Right hindlimb (tissue), 1 donor: ENCODE data around the gene ITGB2.
"Not testable (repeated sequence)": the region's sequence is repeated elsewhere in the genome, so short reads cannot be mapped to it uniquely, and the experiment has no call there.

Experiments used
- DNase-seq: peaks from one replicate; pipeline ENCODE4 v3.0.0-alpha.2; 2018

ITGB2 gene

DNA sequence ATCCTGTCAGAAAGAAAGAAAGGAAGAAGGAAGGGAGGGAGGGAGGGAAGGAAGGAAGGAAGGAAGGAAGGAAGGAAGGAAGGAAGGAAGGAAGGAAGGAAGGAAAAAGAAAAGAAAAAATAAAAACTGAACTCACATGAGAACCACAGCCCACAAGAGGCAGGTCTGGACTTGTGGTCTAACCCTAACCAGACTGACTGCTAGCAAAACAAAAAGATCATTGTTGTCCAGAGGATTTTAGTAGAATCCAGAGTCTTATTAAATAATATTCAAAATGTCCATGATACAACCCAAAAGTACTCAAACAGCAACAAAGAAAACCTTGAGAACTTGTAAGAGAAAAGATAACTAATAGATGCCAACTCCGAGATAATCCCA is 4.7 kb upstream of the ITGB2 start:
- no peak for DNase-seq

GRCh38 chr21:44924606-44925377 is 4.1 kb upstream of the ITGB2 start:
- DNase-seq: no peak

GRCh38 chr21:44923480-44924084 is 2.9 kb upstream of the ITGB2 start:
- DNase-seq: no peak

DNA sequence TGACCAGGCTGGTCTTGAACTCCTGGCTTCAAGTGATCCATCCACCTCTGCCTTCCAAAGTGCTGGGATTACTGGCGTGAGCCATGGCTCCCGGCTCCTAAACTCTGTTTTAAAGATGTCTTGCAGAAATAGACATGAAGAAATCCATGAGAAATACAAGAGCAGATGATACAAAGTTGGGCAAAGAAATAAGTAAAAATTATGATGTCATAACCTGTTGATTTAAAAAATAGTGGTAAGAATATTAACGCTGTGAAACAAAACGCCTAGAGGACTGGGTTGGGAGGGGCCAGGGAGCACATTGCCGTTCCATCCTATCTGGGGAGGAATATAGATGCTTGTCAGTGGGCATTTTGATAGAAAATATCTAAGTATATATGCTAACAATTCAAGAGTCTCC is 1.2 kb upstream of the ITGB2 start:
- DNase-seq: no peak

DNA sequence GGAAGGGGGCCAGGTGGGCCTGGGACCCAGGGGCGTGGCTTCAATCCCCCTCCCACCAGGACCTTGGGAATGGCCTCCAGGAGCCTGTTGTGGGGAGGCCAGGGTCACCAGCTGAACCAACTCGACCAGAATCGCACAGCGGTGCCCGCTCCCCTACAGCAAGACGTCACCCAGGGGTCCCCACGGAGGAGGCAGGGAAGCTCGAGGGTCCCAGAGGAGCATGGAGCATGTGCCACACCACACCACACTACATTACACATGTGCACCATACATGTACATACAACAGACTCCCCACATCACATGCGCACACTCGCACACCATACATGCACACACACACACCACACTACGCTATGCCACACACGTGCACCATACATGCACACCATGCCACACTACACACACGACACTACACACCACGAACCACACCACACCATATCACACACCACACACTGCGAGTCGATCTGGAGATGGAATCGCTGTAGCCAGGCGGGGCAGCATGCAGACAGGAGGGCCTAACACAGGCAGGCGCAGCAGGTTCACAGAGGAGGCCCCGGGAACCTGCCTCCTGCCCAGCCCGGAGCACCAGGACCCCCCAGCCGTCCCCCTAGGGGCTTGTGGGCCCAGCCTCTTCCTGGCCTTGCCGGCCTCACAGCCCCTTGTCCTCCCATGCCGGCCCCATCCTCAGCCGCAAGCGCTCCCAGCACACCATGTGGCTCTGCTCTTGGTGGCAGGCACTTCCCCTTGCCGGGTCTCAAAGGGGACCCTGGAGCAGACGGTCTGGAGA is 596 bp downstream of the ITGB2 start:
- no peak for DNase-seq

- no peak for DNase-seq
Observed at GRCh38 chr21:44919111-44919912, 1.4 kb downstream of the ITGB2 start.

DNA sequence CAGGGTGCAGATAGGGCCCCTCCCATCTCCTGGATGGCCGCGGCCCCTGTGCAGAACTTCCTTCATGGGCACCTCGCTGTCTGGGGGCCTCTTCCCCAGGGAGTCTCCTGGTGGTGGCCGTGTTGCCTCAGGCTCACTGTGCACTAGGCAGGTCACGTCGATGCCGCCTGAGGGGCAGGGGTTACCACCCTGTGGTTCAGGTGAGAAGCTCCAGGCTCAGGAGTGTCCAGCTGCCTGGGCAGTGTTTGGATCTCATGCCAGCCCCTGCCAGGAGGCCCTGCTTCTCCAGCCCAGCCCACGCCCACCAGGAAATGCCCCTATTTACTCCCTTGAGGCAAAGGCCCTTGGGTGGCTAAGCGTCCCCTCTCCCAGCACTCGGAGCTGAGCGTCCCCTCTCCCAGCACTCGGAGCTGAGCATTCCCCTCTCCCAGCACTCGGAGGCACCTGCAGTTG is 2.1 kb downstream of the ITGB2 start:
- DNase-seq: no peak

DNA sequence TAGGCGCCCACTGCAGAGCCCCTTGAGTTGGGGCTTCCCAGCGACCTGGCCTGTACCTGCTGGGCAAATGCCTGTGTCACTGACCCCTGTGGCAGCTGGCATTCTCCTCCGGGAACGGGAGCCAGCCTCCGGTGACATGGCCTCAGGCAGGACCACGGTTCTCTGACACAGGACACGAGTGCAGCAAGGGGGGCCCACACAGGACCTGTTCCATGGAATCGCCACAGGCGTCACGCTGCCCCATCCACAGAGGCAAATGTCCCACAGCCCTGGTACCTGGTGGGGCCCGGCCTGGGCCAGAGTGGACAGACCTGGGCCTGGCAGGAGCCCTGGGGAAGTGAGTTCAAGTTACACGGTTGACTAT is 2.6 kb downstream of the ITGB2 start:
- DNase-seq: no peak

DNA sequence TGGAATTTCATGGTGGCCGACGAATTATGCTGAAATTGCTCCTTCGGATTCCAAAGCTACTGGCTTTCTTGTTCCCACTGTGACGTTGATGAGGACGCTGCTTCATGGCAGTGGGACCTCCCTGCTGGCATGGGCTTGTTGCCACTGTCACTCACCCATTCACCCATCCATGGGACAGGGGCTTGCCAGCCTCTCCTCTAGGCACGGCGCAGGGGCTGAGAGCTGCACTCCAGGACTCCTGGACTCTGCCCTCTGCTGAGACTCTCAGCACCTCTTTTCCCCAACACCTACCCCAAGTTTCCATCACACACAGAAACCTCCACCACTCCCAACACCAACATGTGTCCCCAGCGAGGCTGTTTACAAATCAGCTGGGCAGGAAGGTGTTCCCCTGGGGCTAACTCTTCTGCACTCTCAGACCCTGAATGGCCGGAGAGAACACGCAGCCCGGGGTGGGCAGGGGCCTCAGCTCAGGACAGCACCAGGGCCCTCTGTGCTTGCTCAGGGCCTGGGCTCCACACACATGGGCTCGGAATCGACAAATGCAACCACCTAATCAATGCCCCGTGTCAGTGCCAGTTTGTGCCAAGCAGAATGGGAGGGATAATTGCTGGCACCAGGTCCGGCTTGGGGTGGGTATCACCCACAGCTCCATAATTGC is 3.1 kb downstream of the ITGB2 start:
- DNase-seq: no peak

- DNase-seq: no peak
Observed at GRCh38 chr21:44916965-44917364, 3.7 kb downstream of the ITGB2 start.

DNA sequence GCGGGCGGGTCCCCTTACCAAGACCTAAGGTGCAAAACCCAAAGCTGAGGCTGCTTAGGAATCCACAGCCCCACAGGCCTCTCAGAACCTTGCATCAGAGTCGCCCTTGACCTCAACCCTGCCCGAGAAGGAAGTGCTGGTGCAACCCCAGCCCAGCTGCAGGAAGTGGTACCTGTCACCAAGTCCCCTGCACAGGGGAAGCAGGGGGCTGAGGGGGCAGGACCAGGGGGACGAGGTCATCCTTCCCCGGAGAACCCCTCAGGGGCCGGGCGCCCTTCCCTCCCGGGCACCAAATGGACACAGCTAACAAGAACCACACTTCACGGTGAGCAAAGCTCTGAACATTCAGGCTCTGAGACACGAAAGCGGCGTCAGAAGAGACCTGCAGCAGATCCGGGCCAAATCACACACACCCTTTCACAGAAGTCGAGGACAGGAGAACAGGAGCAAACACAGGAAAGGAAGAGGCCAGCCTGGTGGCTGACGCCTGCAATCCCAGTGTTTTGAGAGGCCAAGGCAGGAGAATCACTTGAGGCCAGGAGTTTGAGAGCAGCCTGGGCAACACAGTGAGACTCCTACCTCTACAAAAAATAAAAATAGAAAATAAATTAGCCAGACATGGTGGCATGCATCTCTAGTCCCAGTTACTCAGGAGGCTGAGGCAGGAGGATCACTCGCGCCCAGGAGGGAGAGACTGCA is 6.4 kb downstream of the ITGB2 start:
- DNase-seq: no peak

- DNase-seq: no peak
Observed at GRCh38 chr21:44913425-44914175, 7.1 kb downstream of the ITGB2 start.

DNA sequence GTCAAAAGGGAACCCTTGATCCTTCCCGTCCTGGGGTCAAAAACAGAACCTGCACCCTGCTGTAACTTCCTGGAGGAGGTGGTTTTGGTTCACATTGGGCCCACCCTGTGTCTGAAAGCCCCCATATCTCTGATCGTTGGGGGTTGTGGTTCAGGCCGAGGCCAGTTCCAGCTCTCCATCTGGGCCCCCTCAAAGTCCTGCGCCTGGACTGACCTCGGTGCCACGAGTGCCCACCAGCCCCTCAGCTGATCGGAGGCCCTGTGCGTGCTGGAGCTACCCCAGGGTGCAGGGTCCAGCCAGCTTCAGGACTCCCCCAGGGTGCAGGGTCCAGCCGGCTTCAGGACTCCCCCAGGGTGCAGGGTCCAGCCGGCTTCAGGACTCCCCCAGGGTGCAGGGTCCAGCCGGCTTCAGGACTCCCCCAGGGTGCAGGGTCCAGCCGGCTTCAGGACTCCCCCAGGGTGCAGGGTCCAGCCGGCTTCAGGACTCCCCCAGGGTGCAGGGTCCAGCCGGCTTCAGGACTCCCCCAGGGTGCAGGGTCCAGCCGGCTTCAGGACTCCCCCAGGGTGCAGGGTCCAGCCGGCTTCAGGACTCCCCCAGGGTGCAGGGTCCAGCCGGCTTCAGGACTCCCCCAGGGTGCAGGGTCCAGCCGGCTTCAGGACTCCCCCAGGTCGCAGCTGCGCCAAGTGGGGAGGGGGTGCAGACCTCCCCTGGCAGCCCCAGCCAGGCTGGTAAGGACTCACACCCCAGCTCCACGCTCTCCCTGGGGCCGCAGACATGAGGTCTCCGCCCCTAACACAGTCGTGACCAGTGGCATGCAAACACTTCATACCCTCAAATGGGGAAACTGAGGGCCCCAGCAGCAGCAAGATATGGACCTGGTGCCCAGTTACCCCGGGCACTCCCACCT is 7.9 kb downstream of the ITGB2 start:
- DNase-seq: not testable (repeated sequence)

GRCh38 chr21:44912158-44912473 is 8.6 kb downstream of the ITGB2 start:
- DNase-seq: no peak

- DNase-seq: peak; percentile 53
Observed at GRCh38 chr21:44911384-44912157, 9.1 kb downstream of the ITGB2 start.

GRCh38 chr21:44911068-44911383 is 9.7 kb downstream of the ITGB2 start:
- DNase-seq: no peak

GRCh38 chr21:44910229-44911067 is 10.3 kb downstream of the ITGB2 start:
- DNase-seq: peak; percentile 74

DNA sequence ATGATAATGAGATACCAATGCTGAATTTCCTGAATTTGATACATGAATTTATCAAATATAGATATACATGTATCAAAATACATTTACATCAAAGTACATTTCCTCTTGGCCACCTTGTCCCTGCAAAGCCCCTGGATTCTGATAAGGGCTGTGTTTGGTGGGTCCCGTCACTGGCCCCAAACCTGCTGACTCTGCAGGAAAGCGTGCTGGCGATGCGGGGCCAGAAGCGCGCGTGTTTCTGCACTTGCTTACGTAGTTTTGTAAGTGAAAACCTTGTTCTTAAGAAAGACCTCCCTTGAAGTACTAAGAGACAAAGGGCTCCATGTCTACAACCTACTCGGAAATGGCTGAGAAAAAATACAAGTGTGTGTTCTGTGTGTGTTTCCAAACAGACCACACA is 11.0 kb downstream of the ITGB2 start:
- no peak for DNase-seq

DNA sequence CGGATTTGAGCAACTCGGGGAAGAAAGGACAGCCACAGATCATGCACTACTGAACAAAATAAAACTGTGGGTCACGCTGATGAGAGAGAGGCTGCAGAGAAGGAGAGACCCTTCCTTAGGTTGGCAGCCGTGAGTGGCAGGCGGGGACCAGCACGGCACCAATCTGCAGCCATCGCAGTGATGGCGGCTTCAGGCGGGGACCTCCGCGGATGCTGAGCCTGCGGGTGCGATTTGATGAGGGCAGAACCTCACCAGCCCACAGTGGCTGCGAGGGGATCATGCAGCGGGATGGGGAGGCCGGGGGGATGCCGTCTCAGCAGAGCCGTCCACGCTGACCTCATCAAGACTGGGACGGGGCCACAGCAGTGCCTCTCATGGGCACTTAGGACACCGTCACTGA is 11.8 kb downstream of the ITGB2 start:
- no peak for DNase-seq
